Ishikawa (cell line): ENCODE results near the gene CRYM.

ENCODE experiments used
- CREB1 ChIP-seq: IDR thresholded peaks from 2 replicates; pipeline ENCODE4 v1.6.1; 2012; ENCODE audit warnings: low read depth
- EGR1 ChIP-seq: IDR thresholded peaks from 2 replicates; pipeline ENCODE4 v1.6.1; 2012
- FOXM1 ChIP-seq: IDR thresholded peaks from 2 replicates; pipeline ENCODE4 v1.6.1; 2012; ENCODE audit warnings: low read depth, borderline replicate concordance
- MAX ChIP-seq: IDR thresholded peaks from 2 replicates; pipeline ENCODE4 v1.6.1; 2012
- NFIC ChIP-seq: IDR thresholded peaks from 2 replicates; pipeline ENCODE4 v1.6.1; 2012
- RAD21 ChIP-seq: IDR thresholded peaks from 2 replicates; pipeline ENCODE4 v1.6.1; 2012; ENCODE audit warnings: low read depth
- REST ChIP-seq: IDR thresholded peaks from 2 replicates; pipeline ENCODE4 v1.6.1; 2012; ENCODE audit warnings: low read depth, mild to moderate bottlenecking
- TAF1 ChIP-seq: IDR thresholded peaks from 2 replicates; pipeline ENCODE4 v1.6.1; 2012; ENCODE audit warnings: low read depth, mild to moderate bottlenecking
- USF1 ChIP-seq: IDR thresholded peaks from 2 replicates; pipeline ENCODE4 v1.6.1; 2012
- YY1 ChIP-seq: IDR thresholded peaks from 2 replicates; pipeline ENCODE4 v1.6.1; 2012; ENCODE audit warnings: low read depth
- ZBTB7A ChIP-seq: IDR thresholded peaks from 2 replicates; pipeline ENCODE4 v1.6.1; 2012; ENCODE audit warnings: low read depth

GRCh38 chr16:21244518-21245215 lies 33.4 kb downstream of the CRYM start:
- TF ChIP-seq EGR1: no peak
- no peak for TF ChIP-seq YY1
- no peak for TF ChIP-seq FOXM1
- TF ChIP-seq MAX: no peak
- TF ChIP-seq TAF1: no peak
- TF ChIP-seq RAD21: no peak
- TF ChIP-seq USF1: no peak
- TF ChIP-seq CREB1: no peak
- TF ChIP-seq NFIC: no peak
- no peak for TF ChIP-seq REST
- no peak for TF ChIP-seq ZBTB7A
